Coronary artery (tissue), 2 donors: Measurements from ENCODE around the gene UBL3.

Source experiments
- DNase-seq: peaks from one replicate; pipeline ENCODE4 v3.0.0-alpha.2; 2017; ENCODE audit warnings: low spot score
- H3K27ac ChIP-seq, 2 donors: fragments of 200-600 bp; sonication (generic); one replicate each; pipeline ENCODE4 v1.5.1; 2016 to 2019
- H3K4me3 ChIP-seq: fragments of 200-600 bp; sonication (generic); 2 replicates; pipeline ENCODE4 v1.5.1; 2016; ENCODE audit warnings: mild to moderate bottlenecking, moderate library complexity
- TF ChIP-seq, protein P1 (sequence below): fragments of 200-600 bp; sonication (generic); IDR thresholded peaks from one replicate; pipeline ENCODE4 v1.5.1; 2019; ENCODE audit warnings: antibody characterized with exemption

The UBL3 gene

DNA sequence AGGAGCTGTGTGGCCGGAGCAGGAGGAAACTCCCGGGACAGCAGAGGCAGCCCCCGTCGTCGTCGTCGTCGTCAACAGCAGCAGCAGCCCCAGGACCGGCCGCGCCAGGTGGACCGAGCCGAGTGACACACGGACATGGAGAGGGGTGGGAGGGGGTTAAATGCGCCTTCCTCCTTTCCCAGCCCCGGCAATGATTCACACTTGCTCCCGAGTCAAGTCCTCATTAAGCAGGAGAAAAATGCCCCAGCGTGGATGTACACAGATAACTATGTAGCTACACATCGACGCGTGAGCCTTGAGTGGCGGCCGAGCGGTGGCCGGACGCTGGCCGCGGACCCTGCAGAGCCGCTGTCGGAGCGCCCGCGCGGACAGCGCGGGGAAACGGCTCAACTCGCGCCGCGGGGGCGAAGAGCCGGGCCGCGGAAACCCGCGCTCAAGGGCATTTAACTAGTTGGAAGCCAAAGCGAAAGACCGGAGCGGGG is 645 bp downstream of the UBL3 start:
- Histone ChIP-seq H3K4me3 (peak overlapping the region; percentile 82), H3K27ac (peak overlapping the region; percentile 94 to 96)
- DNase-seq = peak; percentile 84
- TF ChIP-seq, protein P1, sequence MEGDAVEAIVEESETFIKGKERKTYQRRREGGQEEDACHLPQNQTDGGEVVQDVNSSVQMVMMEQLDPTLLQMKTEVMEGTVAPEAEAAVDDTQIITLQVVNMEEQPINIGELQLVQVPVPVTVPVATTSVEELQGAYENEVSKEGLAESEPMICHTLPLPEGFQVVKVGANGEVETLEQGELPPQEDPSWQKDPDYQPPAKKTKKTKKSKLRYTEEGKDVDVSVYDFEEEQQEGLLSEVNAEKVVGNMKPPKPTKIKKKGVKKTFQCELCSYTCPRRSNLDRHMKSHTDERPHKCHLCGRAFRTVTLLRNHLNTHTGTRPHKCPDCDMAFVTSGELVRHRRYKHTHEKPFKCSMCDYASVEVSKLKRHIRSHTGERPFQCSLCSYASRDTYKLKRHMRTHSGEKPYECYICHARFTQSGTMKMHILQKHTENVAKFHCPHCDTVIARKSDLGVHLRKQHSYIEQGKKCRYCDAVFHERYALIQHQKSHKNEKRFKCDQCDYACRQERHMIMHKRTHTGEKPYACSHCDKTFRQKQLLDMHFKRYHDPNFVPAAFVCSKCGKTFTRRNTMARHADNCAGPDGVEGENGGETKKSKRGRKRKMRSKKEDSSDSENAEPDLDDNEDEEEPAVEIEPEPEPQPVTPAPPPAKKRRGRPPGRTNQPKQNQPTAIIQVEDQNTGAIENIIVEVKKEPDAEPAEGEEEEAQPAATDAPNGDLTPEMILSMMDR = no peak

DNA sequence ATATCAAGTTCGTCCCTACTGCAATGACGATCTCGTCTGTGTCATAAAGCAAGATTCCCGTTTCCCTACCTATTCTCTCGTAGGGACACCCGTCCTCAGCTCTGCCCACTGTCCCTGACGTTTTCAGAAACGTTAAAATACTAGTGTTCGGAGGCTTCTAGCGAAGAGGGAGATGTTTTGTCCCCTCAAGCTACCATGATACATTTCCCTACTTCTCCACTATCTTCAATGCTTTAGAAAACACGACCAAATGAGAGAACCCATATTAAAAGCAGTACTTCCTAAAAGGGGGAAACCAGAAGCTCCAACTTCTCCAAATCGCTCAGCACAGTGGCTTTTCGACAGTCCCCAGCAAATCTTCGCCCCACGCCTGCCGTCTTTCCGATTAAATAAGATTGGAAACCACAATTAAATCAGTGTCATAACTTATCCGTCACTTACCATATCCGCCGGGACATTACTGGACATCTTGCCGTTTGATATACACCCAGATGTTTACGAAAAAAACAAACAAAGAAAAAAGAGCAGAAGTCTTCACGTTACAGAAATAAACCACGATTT is 1.3 kb downstream of the UBL3 start:
- Histone ChIP-seq H3K4me3 (peak overlapping the region; percentile 82), H3K27ac (peak overlapping the region; percentile 94 to 96)
- DNase-seq = no peak
- TF ChIP-seq, protein P1 = no peak

DNA sequence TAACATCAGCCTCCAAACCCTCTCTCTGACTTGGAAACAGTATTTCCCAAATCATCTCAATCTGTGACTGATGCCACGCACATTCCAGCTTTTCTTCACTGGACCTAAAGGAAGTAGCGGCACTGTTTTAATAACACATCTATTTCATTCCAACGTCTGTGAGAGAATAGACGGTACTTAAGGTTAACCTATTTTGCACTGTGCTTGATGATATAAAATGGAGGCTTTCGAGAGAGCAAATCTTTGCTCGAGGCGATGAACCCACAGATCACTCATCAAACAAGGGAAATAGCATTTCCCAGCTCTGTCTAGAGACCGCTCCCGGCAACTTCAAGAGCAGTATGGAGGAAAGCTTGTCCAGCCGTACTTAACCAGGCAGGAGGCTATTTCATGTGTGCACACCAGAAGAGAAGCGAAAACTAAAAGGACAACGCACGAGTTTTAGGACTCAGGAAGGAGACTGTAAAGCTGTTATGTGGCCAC is 2.9 kb downstream of the UBL3 start:
- DNase-seq = no peak
- Histone ChIP-seq H3K4me3 (peak overlapping the region; percentile 82), H3K27ac (peak overlapping the region; percentile 54 to 76)
- TF ChIP-seq, protein P1 = no peak

DNA sequence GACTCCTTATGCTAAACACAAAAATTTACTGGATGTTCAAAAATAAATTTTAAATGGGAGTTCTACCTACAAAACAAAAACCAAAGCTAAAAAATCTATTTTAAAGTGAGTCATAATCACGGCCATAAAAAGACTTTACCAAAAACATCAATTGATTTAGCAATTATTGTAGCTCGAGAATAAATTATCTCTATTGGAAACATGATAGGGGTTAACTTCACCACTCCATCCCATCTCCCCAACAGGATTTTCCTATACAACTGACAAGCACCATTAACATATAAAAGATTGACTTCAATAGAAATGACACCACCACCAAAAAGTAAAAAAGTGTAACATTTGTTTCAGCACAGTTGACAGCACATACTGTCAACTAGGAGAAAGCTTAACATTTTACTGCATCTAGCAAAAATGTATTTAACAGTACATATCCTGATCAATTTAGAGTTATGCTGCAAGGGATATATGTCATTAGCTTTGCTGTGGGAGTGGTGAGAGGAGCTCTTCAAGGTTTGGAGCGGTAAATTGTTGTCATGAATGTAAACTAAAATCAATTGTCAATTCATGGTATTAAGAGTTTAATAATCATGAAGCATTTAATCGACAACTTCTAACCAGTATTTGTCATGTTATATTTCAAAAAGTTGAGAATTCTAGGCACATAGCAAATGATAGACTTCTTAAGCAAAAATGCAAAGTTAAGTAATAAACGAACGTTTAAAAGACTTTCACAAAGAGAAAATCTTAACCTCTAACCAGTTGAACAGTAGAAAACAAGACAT is 3.8 kb downstream of the UBL3 start:
- DNase-seq = no peak
- peak overlapping the region; percentile 82 for H3K4me3 ChIP-seq
- TF ChIP-seq, protein P1 = no peak
- peak overlapping the region; percentile 54 to 76 for H3K27ac ChIP-seq

DNA sequence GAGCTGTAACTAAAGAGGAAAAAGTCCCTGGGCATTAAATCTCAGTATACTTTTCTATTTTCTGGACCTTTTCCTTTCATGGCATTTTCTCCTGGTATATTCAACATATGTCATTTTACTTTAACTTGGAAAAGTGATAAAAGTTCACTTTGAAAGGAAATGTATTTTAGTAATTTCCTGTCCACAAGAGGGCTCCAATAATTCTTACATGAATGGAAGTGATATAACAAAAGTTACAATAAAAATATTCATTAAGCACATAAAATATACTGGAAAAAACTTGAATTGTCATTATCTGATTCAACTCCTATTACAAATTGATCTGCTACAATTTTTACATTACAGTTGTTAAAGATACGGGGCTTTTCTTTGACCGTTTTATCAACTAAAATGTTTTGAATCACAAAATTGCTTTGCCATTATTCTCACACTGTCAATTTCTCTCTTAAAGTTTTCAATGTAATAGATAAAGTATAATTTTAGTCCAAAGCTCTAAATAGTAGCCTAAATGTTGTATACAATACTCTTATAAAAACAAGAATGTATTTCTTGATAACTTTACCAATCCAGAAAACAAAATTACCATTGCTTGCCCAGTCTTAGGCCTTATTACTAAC is 4.9 kb downstream of the UBL3 start:
- TF ChIP-seq, protein P1 = peak; percentile 36
- DNase-seq = no peak
- Histone ChIP-seq H3K4me3 (no peak overlapping the region), H3K27ac (no peak overlapping the region)

DNA sequence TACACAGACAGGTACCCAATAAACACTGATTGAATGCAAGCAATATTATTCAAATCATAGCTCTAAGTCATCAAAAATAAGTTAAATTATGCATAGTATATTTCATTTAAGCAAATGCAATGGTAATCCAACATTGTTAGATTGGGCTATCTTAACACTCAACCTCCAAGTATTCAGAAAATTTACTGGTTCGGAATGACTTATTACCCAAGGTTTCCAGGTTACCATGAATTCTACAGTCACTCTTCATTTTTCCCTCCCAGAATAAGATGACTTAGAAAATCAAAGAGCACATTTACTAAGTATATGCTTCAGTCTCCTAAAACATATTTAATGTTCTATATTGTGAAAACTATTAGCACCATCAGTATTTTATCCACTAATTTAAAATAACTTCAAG is 6.0 kb downstream of the UBL3 start:
- DNase-seq = no peak
- H3K27ac ChIP-seq = no peak overlapping the region
- no peak overlapping the region for H3K4me3 ChIP-seq
- TF ChIP-seq, protein P1 = no peak
